Measurements from ENCODE around the gene FNDC5.

DNA sequence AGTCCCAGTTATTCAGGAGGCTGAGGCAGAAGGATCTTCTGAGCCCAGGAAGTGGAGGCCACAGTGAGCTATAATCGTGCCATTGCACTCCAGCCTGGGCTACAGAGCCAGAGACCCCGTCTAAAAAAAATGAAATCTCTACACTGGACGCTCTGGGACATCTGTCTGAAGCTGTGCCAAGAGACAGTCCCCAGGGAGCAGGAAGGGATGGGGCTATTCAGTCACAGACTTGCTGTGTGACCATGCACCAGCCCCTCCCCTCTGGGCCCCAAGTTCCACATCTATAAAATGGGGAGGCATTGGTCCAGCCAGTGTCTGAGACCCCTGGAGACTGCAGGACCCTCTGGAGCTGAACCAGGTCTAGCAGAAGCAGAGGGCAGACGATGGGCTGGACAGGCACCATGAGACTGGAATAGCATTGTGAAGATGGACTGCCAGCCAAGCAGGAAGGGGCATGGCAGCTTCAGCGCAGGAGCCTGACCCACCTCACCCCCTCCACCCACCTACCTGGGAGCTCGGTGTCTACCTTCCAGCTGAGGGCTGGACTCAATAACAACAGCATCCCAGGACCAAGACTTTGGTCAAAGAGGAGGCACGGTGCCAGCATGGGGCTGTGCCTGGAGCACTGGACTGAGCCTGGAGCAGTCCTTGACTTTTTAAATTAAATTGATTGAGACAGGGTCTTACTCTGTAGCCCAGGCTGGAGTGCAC lies 29.0 kb upstream of the FNDC5 start:
- TF ChIP-seq, protein P1, sequence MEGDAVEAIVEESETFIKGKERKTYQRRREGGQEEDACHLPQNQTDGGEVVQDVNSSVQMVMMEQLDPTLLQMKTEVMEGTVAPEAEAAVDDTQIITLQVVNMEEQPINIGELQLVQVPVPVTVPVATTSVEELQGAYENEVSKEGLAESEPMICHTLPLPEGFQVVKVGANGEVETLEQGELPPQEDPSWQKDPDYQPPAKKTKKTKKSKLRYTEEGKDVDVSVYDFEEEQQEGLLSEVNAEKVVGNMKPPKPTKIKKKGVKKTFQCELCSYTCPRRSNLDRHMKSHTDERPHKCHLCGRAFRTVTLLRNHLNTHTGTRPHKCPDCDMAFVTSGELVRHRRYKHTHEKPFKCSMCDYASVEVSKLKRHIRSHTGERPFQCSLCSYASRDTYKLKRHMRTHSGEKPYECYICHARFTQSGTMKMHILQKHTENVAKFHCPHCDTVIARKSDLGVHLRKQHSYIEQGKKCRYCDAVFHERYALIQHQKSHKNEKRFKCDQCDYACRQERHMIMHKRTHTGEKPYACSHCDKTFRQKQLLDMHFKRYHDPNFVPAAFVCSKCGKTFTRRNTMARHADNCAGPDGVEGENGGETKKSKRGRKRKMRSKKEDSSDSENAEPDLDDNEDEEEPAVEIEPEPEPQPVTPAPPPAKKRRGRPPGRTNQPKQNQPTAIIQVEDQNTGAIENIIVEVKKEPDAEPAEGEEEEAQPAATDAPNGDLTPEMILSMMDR (IDR thresholded peaks at IDR 0.05; ENCODE audit: poor library complexity, severe bottlenecking): no peak
- TF ChIP-seq TAF1 (IDR thresholded peaks at IDR 0.05; ENCODE audit: low read depth) (no peak), POLR2AphosphoS5 (IDR thresholded peaks at IDR 0.05) (no peak), SMC3 (conservative IDR thresholded peaks at IDR 0.05; ENCODE audit: poor library complexity) (no peak), MXI1 (conservative IDR thresholded peaks at IDR 0.05; ENCODE audit: poor library complexity, severe bottlenecking) (no peak)

Data from neural cell (in vitro differentiated cells).